ENCODE results near the gene KRT26. TPM values are rescaled to one million over a fixed set of nuclear protein-coding genes. Genes with fewer than 3 reads are reported as not detected.

The KRT26 gene
- total and polyA plus RNA-seq, 2 of the 4 experiments (the other 2 are of a cell fraction), result not detected

DNA sequence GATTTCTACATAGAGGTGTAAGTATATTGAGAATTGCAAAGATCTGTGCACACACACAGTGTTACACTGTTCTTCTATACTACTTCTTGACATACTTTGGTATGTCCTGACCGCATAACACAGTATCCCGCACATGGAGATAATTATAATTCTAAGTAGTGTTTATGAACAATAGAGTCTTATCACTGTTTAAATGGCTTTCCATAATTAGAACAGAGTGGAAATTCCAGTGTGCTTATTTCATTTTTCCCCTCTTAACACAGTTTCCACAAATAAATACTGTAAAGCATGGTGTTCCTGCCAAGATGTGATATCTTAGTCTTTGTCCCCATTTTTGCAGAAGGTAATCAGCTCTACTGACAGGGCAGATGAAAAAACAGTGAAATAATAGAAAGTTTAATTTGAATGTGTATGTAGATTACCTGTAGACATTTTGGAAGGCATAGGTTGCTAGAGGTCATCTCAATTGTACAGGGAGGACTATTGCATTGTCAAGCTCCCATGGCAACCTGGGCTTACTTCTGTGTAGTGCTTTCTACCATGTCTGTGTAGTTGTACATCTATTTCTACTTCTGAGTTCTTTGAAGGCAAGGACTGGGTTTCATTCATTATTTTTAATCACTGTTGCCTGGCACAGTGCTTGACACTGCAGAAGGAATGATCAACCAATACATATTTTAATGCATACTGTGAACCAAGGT, 37.9 kb upstream of the KRT26 start:
- no peak overlapping the region for H2AK9ac ChIP-seq (replicated peaks; ENCODE audit: low read depth, low read length, poor library complexity)
- dilution Hi-C loops (cut with HindIII; ENCODE audit: low sequenced_read_pairs, unreplicated experiment), result no loop called here
- no peak overlapping the region for H3K4me3 ChIP-seq (ENCODE audit: insufficient read depth, low read depth, low read length)
- WGBS, 2 experiments (ENCODE audit: extremely low coverage in 2 of 2, insufficient read length in 1 of 2), result no CpG with 5 or more reads among the region's 2 CpGs
- H3K27me3 ChIP-seq (ENCODE audit: control insufficient read depth, insufficient read depth, low read length), result no peaks in the 10 kb centered on the region; the same call in 1 of the 2 replicates
- H3K23ac ChIP-seq (ENCODE audit: low read depth, low read length), result peak overlapping the region; percentile 14; the same call in 1 of the 2 replicates
- in situ Hi-C loops (cut with MboI; ENCODE audit: low sequenced_read_pairs), result loop anchor here (10.0 kb wide), 2 partner anchors 95 to 745 kb away; no protein-coding TSS in a partner anchor
- no peaks in the 10 kb centered on the region for H3K36me3 ChIP-seq (ENCODE audit: control insufficient read depth, insufficient read depth, low read length)
- H2BK15ac ChIP-seq (ENCODE audit: low read depth, low read length), result peak overlapping the region; percentile 36; the same call in 1 of the 3 replicates
- no peaks in the 10 kb centered on the region for H3K9me3 ChIP-seq (ENCODE audit: control insufficient read depth, insufficient read depth, low read length)
- no peak overlapping the region for H4K5ac ChIP-seq (ENCODE audit: low read depth, low read length)
- no peaks in the 10 kb centered on the region for H4K20me1 ChIP-seq (ENCODE audit: insufficient read depth, low read length)
- no peak overlapping the region for H2AFZ ChIP-seq (replicated peaks; ENCODE audit: low read length, poor library complexity)
- peak overlapping the region; percentile 34; the same call in 1 of the 2 replicates for H3K14ac ChIP-seq (replicated peaks; ENCODE audit: low read depth, low read length)
- no peak overlapping the region for H3K56ac ChIP-seq (ENCODE audit: extremely low read depth, insufficient read depth, low read length)
- POLR2A ChIA-PET (ENCODE audit: unreplicated experiment), result no interaction called here
- H3K4me2 ChIP-seq (ENCODE audit: low read depth, low read length), result peak overlapping the region; percentile 73; the same call in 1 of the 2 replicates
- ATAC-seq (ENCODE audit: low read depth) (peak; percentile 42), DNase-seq (peak; percentile 43)
- no peak overlapping the region for H3K27ac ChIP-seq (ENCODE audit: insufficient read depth, low read length)
- H3K4me1 ChIP-seq (ENCODE audit: control insufficient read depth, insufficient read depth, low read length), result peaks cover 2% of the 10 kb centered on the region; the same call in 1 of the 2 replicates
- no peak overlapping the region for H3K9ac ChIP-seq (ENCODE audit: low read depth, low read length)
- H3K9me1 ChIP-seq (ENCODE audit: insufficient read depth, low read length), result no peaks in the 10 kb centered on the region
- H3K79me1 ChIP-seq (ENCODE audit: low read depth in 1 of 2, low read length in 2 of 2), result no peaks in the 10 kb centered on the region
- H2BK5ac ChIP-seq (ENCODE audit: low read depth, low read length, poor library complexity, severe bottlenecking), result peak overlapping the region; percentile 57
- H4K8ac ChIP-seq (ENCODE audit: low read depth in 2 of 2, low read length in 2 of 2), result peak overlapping the region in 1 of 2 experiments; percentile 31; a peak in 1 of 4 replicates
- peak overlapping the region; percentile 82 for H2BK20ac ChIP-seq (ENCODE audit: low read depth, low read length)
- H3K4ac ChIP-seq (ENCODE audit: low read depth, low read length), result peak overlapping the region; percentile 26; the same call in 1 of the 2 replicates
- H2AK5ac ChIP-seq (ENCODE audit: low read depth, low read length), result peak overlapping the region; percentile 2; the same call in 1 of the 2 replicates
- H4K91ac ChIP-seq (ENCODE audit: insufficient read depth, low read depth, low read length), result no peak overlapping the region
- CTCF ChIA-PET, result interaction anchor here (0.7 kb wide), 1 partner anchor 199 kb away, joined by 3 read pairs; no protein-coding TSS in a partner anchor
- peak overlapping the region; percentile 41; the same call in 1 of the 2 replicates for H2BK120ac ChIP-seq (ENCODE audit: low read depth, low read length)
- intact Hi-C loops (cut with micrococcal nuclease), result no loop called here
- no TSS peak for BruUV-seq (replicated peaks)
- H3K18ac ChIP-seq (ENCODE audit: low read depth, low read length), result peak overlapping the region; percentile 33; the same call in 1 of the 2 replicates
- no peak for TF ChIP-seq SMC3 (IDR thresholded peaks at IDR 0.05; ENCODE audit: low read depth, low read length)
- no peak for TF ChIP-seq RFX5 (IDR thresholded peaks at IDR 0.05; ENCODE audit: low read depth, low read length)
- TF ChIP-seq RCOR1 (IDR thresholded peaks at IDR 0.05; ENCODE audit: insufficient replicate concordance, low read length), result no peak
- no peak for TF ChIP-seq BHLHE40 (IDR thresholded peaks at IDR 0.05; ENCODE audit: low read depth, low read length)
- no peak for TF ChIP-seq CHD1 (IDR thresholded peaks at IDR 0.05; ENCODE audit: low read depth, low read length)
- TF ChIP-seq FOS (IDR thresholded peaks at IDR 0.05; ENCODE audit: low read depth, low read length), result no peak
- TF ChIP-seq MAFK (IDR thresholded peaks at IDR 0.05; ENCODE audit: low read depth, low read length), result no peak
- TF ChIP-seq NFE2L2 (IDR thresholded peaks at IDR 0.05; ENCODE audit: low read depth, low read length), result no peak
- no peak for TF ChIP-seq POLR2A (IDR thresholded peaks at IDR 0.05; ENCODE audit: low read depth, low read length)
- TF ChIP-seq MXI1 (IDR thresholded peaks at IDR 0.05; ENCODE audit: borderline replicate concordance, low read depth, low read length), result no peak
- no peak for TF ChIP-seq RAD21 (IDR thresholded peaks at IDR 0.05; ENCODE audit: low read length)
- no peak for TF ChIP-seq CTCF (conservative IDR thresholded peaks at IDR 0.05; ENCODE audit: low read depth, low read length)
- no peak for TF ChIP-seq USF2 (IDR thresholded peaks at IDR 0.05; ENCODE audit: low read depth, low read length)
- TF ChIP-seq MAZ (IDR thresholded peaks at IDR 0.05; ENCODE audit: borderline replicate concordance, low read depth, low read length), result no peak
- no peak for TF ChIP-seq CEBPB (IDR thresholded peaks at IDR 0.05; ENCODE audit: low read depth, low read length)
